Neuronal stem cell (in vitro differentiated cells): ENCODE data around the gene UNC93A.

Experiments
- DNase-seq: peaks from one replicate; pipeline ENCODE4 v3.0.0-alpha.2; 2013; ENCODE audit warnings: low spot score
- H2AFZ ChIP-seq: one replicate; pipeline ENCODE4 v1.6.1; 2013; ENCODE audit warnings: mild to moderate bottlenecking, low read length, inconsistent platforms
- H2AK5ac ChIP-seq: 2 replicates; pipeline ENCODE4 v1.6.1; 2013; ENCODE audit warnings: low read depth, mild to moderate bottlenecking, inconsistent platforms, low read length, moderate library complexity, mixed read lengths
- H2BK120ac ChIP-seq: 2 replicates; pipeline ENCODE4 v1.6.1; 2013; ENCODE audit warnings: low read depth, mild to moderate bottlenecking, inconsistent platforms, low read length, moderate library complexity, mixed read lengths
- H2BK12ac ChIP-seq: one replicate; pipeline ENCODE4 v1.6.1; 2013; ENCODE audit warnings: low read length, inconsistent platforms
- H2BK15ac ChIP-seq: 2 replicates; pipeline ENCODE4 v1.6.1; 2013; ENCODE audit warnings: mild to moderate bottlenecking, low read length, inconsistent platforms, mixed read lengths
- H2BK5ac ChIP-seq: one replicate; pipeline ENCODE4 v1.6.1; 2013; ENCODE audit warnings: inconsistent platforms, mild to moderate bottlenecking, low read length, moderate library complexity
- H3K14ac ChIP-seq: one replicate; pipeline ENCODE4 v1.6.1; 2013; ENCODE audit warnings: low read length, inconsistent platforms
- H3K18ac ChIP-seq: 2 replicates; pipeline ENCODE4 v1.6.1; 2013; ENCODE audit warnings: low read length, inconsistent platforms
- H3K23ac ChIP-seq: 2 replicates; pipeline ENCODE4 v1.6.1; 2013; ENCODE audit warnings: low read depth, mild to moderate bottlenecking, mixed read lengths, low read length, inconsistent platforms; ENCODE audit not compliant: poor library complexity
- H3K27ac ChIP-seq: replicated peaks from 3 replicates; pipeline ENCODE4 v1.5.1; 2013; ENCODE audit warnings: low read length, inconsistent platforms
- H3K27me3 ChIP-seq, 3 experiments: 2 replicates each; pipeline ENCODE4 v1.6.1; 2013; ENCODE audit warnings: low read length in 3 of 3, mild to moderate bottlenecking in 2 of 3, inconsistent platforms in 1 of 3, low read depth in 1 of 3, mixed read lengths in 1 of 3, moderate library complexity in 1 of 3; ENCODE audit not compliant: control insufficient read depth in 3 of 3, insufficient read depth in 3 of 3
- H3K36me3 ChIP-seq, 2 donors: replicated peaks in 1 of 2; 2 replicates each; pipeline ENCODE4 v1.6.1; 2013; ENCODE audit warnings: low read length in 2 of 2; ENCODE audit not compliant: control insufficient read depth in 2 of 2, insufficient read depth in 2 of 2
- H3K4ac ChIP-seq: 2 replicates; pipeline ENCODE4 v1.6.1; 2013; ENCODE audit warnings: inconsistent platforms, mild to moderate bottlenecking, low read length, moderate library complexity
- H3K4me1 ChIP-seq, 2 donors: 1 replicate in 1 of 2; 2 replicates in 1 of 2; pipeline ENCODE4 v1.6.1; 2013; ENCODE audit warnings: low read length in 2 of 2, low read depth in 1 of 2; ENCODE audit not compliant: control insufficient read depth in 2 of 2, insufficient read depth in 1 of 2
- H3K4me2 ChIP-seq: one replicate; pipeline ENCODE4 v1.6.1; 2013; ENCODE audit warnings: mild to moderate bottlenecking, low read length, inconsistent platforms; ENCODE audit not compliant: insufficient read depth, poor library complexity, severe bottlenecking
- H3K4me3 ChIP-seq, 2 donors: 2 replicates each; pipeline ENCODE4 v1.5.1; 2013; ENCODE audit warnings: low read length in 2 of 2, mild to moderate bottlenecking in 2 of 2, inconsistent platforms in 1 of 2, moderate library complexity in 1 of 2
- H3K79me1 ChIP-seq: one replicate; pipeline ENCODE4 v1.6.1; 2013; ENCODE audit warnings: low read depth, mild to moderate bottlenecking, inconsistent platforms, low read length, moderate library complexity
- H3K9ac ChIP-seq: one replicate; pipeline ENCODE4 v1.6.1; 2013; ENCODE audit warnings: mild to moderate bottlenecking, low read depth, low read length, inconsistent platforms; ENCODE audit not compliant: poor library complexity
- H3K9me3 ChIP-seq, 2 donors: replicated peaks in 1 of 2; 2 replicates each; pipeline versions ENCODE3 to v1.6.1; 2013; ENCODE audit warnings: low read length in 2 of 2, mild to moderate bottlenecking in 2 of 2, inconsistent platforms in 1 of 2, low read depth in 1 of 2, mixed read lengths in 1 of 2, moderate library complexity in 1 of 2; ENCODE audit not compliant: control insufficient read depth in 2 of 2, insufficient read depth in 1 of 2
- H4K8ac ChIP-seq: one replicate; pipeline ENCODE4 v1.6.1; 2013; ENCODE audit warnings: low read depth, mild to moderate bottlenecking, inconsistent platforms, low read length, moderate library complexity
- H4K91ac ChIP-seq: one replicate; pipeline ENCODE4 v1.6.1; 2013; ENCODE audit warnings: low read length, low read depth, mild to moderate bottlenecking, inconsistent platforms; ENCODE audit not compliant: poor library complexity
- WGBS, 2 donors: extraction: QIAGEN DNeasy Blood & Tissue Kit; methylation state at CpG; one replicate each; pipeline ENCODE4 v1.1.7; 2013; ENCODE audit warnings: missing lambda C conversion rate in 2 of 2, mixed read lengths in 1 of 2; ENCODE audit not compliant: insufficient read length in 2 of 2, insufficient replicate concordance in 1 of 2; ENCODE audit errors: extremely low coverage in 2 of 2; 5-methylcytosine and 5-hydroxymethylcytosine counted together

Gene UNC93A

GRCh38 chr6:167336844-167337630 is 45.9 kb downstream of the UNC93A start:
- Histone ChIP-seq H4K8ac (peak overlapping the region; percentile 94), H3K9ac (no peak overlapping the region), H2BK120ac (no peak overlapping the region), H3K14ac (no peak overlapping the region), H3K27ac (no peak overlapping the region), H2AK5ac (peak overlapping the region; percentile 49), H2BK5ac (no peak overlapping the region), H3K4me2 (no peak overlapping the region), H3K4me1 (no peaks in the 10 kb centered on the region), H2AFZ (no peak overlapping the region), H3K27me3 (no peaks in the 10 kb centered on the region), H3K36me3 (no peaks in the 10 kb centered on the region), H3K4me3 (no peak overlapping the region), H3K9me3 (peaks cover 0 to 5% of the 10 kb centered on the region in 2 donors), H3K18ac (peak overlapping the region; percentile 91), H4K91ac (no peak overlapping the region), H3K23ac (no peak overlapping the region), H3K4ac (no peak overlapping the region), H2BK12ac (no peak overlapping the region), H3K79me1 (no peaks in the 10 kb centered on the region), H2BK15ac (no peak overlapping the region)
- no CpG with 5 or more reads among the region's 19 CpGs for WGBS, 2 donors
- no peak for DNase-seq

GRCh38 chr6:167337675-167338449 is 46.7 kb downstream of the UNC93A start:
- Histone ChIP-seq H2AK5ac (no peak overlapping the region), H3K27me3 (no peaks in the 10 kb centered on the region), H3K4me1 (no peaks in the 10 kb centered on the region), H4K8ac (no peak overlapping the region), H3K9me3 (peaks cover 0 to 5% of the 10 kb centered on the region in 2 donors), H3K4ac (no peak overlapping the region), H2BK15ac (no peak overlapping the region), H3K79me1 (no peaks in the 10 kb centered on the region), H3K4me3 (peak overlapping the region in 1 of 2 donors; percentile 66), H3K27ac (no peak overlapping the region), H2BK5ac (no peak overlapping the region), H3K36me3 (no peaks in the 10 kb centered on the region), H2BK120ac (no peak overlapping the region), H2BK12ac (no peak overlapping the region), H4K91ac (no peak overlapping the region), H3K4me2 (no peak overlapping the region), H3K18ac (no peak overlapping the region), H3K23ac (no peak overlapping the region), H3K14ac (no peak overlapping the region), H3K9ac (no peak overlapping the region), H2AFZ (no peak overlapping the region)
- DNase-seq: no peak
- WGBS, 2 donors: 100% methylated on average over 1 to 3 of the region's 5 CpGs

GRCh38 chr6:167338541-167339117 is 47.5 kb downstream of the UNC93A start:
- H3K9ac ChIP-seq: no peak overlapping the region

More at GRCh38 chr6:167338541-167339117, 47.5 kb downstream of the UNC93A start:
- Histone ChIP-seq H3K9me3 (peaks cover 0 to 5% of the 10 kb centered on the region in 2 donors), H3K23ac (no peak overlapping the region), H3K27me3 (no peaks in the 10 kb centered on the region), H3K27ac (no peak overlapping the region), H3K79me1 (no peaks in the 10 kb centered on the region), H2BK15ac (no peak overlapping the region), H3K14ac (no peak overlapping the region), H2BK5ac (no peak overlapping the region), H3K18ac (no peak overlapping the region), H3K4ac (no peak overlapping the region), H4K91ac (no peak overlapping the region), H3K4me2 (no peak overlapping the region), H2BK12ac (no peak overlapping the region), H3K4me1 (no peaks in the 10 kb centered on the region), H3K4me3 (no peak overlapping the region), H3K36me3 (no peaks in the 10 kb centered on the region), H2AFZ (no peak overlapping the region), H2AK5ac (no peak overlapping the region), H4K8ac (no peak overlapping the region), H2BK120ac (no peak overlapping the region)
- WGBS, 2 donors: no CpG with 5 or more reads among the region's 5 CpGs
- no peak for DNase-seq
